ENCODE measurements around the gene FOXD4L1.
"Not testable (repeated sequence)": the region's sequence is repeated elsewhere in the genome, so short reads cannot be mapped to it uniquely, and the experiment has no call there.

FOXD4L1 gene

DNA sequence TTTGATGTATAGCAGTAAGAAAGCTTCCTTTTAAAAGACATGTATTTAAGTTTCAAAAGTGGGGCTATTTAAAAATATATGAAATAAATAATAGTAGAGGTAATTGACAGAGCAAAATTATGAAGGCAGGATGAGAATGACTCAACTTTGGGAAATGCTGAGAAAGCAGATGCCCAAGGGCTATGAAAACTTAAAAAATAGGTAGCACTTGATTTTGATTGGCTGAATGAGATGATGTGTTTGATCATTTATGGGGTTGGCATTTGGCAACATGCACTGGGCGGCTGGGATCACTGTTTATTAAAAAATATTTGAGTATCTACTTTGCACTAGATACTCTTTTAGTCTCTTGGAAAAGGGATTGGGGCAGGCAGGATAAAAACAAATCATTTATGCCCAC lies 26.5 kb downstream of the FOXD4L1 start:
- DNase-seq (ENCODE audit: low spot score) = not testable (repeated sequence)

DNA sequence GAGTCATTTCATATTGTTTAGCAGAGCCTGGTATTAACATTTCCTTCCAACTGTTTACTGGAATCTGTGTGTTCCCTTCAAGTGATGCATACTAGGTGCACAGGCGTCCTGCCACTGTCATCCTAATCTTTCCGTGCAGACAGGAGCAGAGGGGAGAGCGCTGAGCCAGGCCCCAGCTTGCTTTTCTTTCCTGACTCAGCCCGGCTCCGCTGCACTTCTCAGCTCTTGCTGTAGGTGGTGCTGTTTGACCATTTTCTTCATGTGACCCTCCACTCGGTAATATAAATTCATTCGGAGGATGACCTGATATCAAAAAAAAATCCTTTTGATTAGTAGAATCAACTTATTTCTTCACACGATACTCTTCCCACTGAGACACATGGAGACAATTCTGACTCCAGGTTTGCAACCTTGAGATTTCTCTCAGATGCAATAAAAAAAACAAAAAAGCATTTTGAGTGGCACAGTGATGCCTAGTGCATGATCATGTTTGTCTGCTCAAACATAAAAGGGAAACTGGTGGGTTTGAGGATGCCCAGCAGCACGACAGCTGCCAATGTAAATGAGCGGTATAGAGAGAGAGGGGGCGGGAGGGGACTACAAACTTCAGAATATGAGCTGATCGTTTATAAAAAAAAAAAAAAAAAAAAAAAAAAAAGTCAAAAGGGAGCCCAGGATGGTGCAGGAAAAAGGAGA lies 29.0 kb downstream of the FOXD4L1 start:
- DNase-seq (ENCODE audit: low spot score) = not testable (repeated sequence)

DNA sequence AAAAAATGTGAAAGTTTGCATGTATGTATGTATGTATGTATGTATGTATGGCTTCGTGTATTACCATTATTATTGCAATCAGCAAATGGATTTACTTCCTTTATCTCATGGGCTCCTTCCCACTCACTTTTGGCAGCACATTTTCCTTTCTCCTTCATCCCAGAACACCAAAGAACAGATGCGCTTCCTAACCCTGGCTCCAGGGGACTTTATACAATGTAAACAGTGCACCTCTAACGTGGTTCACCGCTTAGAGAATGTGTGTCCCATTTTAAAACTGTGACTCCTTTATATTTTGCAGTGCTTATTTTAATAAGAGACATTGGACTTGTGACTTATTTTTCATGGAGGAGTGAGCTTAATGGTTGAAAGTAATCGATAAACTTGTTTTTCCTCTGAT lies 29.7 kb downstream of the FOXD4L1 start:
- not testable (repeated sequence) for DNase-seq (ENCODE audit: low spot score)

DNA sequence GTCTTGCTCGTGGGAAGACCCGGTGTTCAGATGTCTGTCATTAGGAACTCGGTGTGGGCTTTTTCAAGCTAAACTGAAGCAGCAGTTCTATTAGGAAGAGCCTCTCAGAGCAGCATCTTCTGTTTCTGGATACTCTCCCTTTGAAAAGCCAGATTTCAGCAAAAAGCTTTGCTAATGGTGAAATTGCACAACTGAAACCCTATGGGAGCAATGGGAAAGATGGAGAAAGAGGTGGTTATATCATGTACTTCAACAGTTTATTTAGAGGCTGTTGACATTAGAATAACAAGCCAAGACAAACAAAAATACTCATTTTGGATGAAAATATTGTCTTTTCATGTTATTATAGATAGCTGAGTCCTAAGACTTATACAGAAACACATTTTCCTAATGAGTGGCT lies 30.4 kb downstream of the FOXD4L1 start:
- not testable (repeated sequence) for DNase-seq (ENCODE audit: low spot score)

DNA sequence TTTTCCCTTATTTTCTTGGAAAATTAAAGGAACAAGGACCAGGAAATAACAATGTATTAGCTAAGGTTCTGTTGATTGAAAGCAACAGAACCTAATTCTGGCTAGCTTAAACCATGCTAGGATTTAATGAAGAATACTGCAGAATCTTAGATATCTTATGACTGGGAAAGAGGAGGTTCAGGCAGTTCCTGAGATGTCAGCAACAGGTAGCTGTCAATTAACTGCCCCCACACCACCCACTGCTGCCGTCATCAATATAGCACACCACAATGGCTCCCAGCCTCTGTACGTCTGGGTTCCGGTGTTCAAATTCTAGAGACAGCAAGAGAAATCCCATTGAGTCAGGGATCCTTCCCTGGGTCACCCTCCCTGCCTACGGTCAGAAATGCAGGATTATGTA lies 34.5 kb downstream of the FOXD4L1 start:
- not testable (repeated sequence) for DNase-seq (ENCODE audit: low spot score)

DNA sequence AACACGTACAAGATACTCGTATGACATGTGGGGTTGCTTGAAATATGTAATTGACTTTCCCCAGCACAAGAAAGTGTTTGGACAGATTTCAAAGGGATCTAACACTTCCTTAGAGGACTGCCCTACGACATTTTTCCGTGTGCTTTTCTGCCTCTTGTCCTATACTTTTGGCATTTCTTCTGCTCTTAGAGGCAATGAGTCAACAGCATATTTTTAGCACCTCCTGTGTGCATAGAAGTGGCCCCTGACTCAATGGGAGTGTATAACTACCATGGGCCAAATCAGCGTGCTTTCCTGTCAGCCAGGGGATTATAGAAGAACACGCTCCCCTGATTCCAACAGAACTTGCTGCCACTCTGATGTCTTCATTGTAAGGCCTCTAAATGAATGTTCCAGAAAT lies 38.1 kb downstream of the FOXD4L1 start:
- DNase-seq (ENCODE audit: low spot score) = not testable (repeated sequence)

DNA sequence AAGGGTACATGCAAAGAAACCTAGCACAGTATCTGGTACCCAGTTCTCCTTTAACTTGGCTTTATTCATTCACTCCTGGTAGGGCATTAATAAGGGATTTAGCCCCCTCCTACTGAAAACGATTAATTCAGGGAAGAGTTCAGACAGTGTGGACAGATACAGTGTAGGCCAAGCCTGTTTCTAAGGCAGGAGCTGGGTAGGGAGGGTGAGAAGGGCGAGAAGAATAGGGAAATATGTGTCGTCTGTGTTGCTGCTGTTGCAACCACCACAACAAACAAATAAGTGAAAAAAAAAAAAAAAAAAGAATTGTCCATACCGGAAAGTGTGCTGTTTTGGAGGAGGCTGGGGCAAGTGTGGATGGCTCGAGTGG lies 42.4 kb downstream of the FOXD4L1 start:
- not testable (repeated sequence) for DNase-seq (ENCODE audit: low spot score)

DNA sequence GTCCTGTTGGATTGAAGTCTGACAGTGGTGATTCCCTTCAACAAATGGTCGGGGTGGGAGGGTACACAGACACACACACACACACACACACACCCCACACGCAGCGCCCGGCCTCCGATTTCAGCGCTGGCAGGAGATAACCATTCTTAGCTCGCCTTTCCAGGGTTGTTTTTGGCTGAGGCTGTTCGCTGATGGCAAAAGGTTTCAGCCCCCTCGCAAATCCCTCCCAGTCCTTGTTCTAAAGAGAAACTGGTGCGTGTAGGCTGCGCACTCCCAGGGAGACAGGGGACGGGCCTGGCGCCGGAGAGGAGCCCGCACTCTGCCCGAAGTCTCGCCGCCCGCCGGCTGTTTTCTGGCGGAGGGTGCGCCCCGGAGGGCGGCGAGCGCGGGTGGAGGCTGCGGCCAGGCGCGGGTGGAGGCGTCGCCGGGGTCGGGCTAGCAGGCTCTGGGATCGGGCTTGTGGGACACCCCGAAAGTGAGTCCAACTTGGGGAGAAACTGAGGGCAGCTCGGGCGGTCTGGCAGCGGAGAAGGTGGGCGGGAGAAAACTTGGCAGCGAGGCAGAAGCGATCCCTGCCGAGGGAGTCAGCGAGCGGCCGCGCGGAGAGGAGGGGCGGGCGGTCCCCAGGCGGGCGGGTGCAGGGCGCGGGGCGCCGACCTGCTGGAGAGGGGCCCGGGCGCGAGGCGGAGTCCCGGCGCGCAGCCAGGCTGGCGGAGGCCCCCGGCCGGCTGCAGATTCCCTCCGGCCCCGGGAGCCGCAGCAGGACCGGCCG lies 42.9 kb downstream of the FOXD4L1 start:
- not testable (repeated sequence) for DNase-seq (ENCODE audit: low spot score)

DNA sequence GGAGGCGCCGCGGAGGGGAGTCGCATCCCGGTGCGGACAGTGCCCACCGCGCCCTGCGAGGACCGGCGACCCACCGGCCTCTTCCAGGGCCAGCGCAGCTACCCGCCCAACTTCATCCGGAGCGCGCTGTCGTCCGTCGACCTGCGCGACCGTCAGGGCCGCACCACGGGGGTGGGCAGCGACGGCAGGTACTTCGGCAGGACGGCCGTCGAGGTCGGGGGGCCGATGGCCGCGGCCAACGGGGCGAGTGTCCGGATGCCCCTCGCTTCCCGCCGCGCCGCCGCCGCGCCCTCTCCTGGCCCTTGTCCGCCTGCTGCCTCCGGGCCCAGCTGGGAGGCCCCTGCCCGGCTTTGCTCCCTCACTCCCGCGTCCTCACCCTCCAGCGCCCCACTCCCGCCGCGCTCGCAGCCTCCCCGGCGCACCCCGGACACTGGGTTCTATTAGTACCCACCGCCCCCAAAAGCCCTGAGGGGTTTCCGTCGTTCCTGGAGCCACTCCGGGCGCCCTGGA lies 43.6 kb downstream of the FOXD4L1 start:
- not testable (repeated sequence) for DNase-seq (ENCODE audit: low spot score)

DNA sequence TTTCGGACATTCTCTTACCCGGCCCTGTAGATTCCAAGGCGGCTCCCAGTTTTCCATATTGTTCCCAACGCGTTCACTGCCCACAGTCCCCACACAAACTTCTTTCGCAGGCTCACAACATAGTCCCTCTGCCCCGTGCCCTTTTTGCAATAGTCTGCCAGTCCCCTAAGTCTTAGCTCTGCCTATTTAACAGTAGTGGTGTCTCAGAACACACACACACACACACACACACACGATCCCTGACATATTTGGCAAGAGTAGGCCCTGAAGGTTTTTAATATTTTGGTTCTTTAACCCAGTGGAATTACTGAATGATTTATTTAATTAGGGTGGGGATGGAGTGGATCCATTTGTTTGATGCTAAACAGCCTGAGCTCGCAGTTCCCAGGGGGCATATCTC lies 44.1 kb downstream of the FOXD4L1 start:
- not testable (repeated sequence) for DNase-seq (ENCODE audit: low spot score)

All from SK-N-DZ (cell line).